ENCODE data around the gene HBS1L. TPM values are rescaled to one million over a fixed set of nuclear protein-coding genes. Genes with fewer than 3 reads are reported as not detected.

Gene HBS1L
- total and polyA plus RNA-seq, 9 donors = 38.0 to 62.7 (median 43.4) TPM

Other genes with a start within 250 kb of the HBS1L start
- 1.1 TPM for gene ALDH8A1, start 104.7 kb downstream of the HBS1L start, total RNA-seq
- 1 to 10 TPM in 3 of 8 donors, under 1 TPM in 5; 0.41 to 2.2 (median 0.61) TPM for gene ALDH8A1, start 104.7 kb downstream of the HBS1L start, polyA plus RNA-seq (ENCODE audit: insufficient read depth in 1 of 8, insufficient read length in 8 of 8, low replicate concordance in 1 of 8)
- 0.40 TPM for gene MYB, start 126.5 kb upstream of the HBS1L start, total RNA-seq
- 1 to 10 TPM in 5 of 8 donors, under 1 TPM in 3; 0.66 to 1.5 (median 1.1) TPM for gene MYB, start 126.5 kb upstream of the HBS1L start, polyA plus RNA-seq (ENCODE audit: insufficient read depth in 1 of 8, insufficient read length in 8 of 8, low replicate concordance in 1 of 8)

Measured in muscle of leg (tissue), 9 donors.